ENCODE measurements around the gene LIMCH1. TPM values are rescaled to one million over a fixed set of nuclear protein-coding genes. Genes with fewer than 3 reads are reported as not detected.
A peak's percentile ranks its signal among the peaks of the same experiment; 100 is the strongest.

LIMCH1 gene
- total RNA-seq, 1 donor from 2014 or later: 257 TPM

- DNase-seq (ENCODE audit: low spot score): no peak
- H3K9me3 Mint-ChIP-seq (ENCODE audit: unreplicated experiment): no peaks in the 10 kb centered on the region
Observed at GRCh38 chr4:41679991-41680390, 142.0 kb downstream of the LIMCH1 start.

GRCh38 chr4:41681054-41681453 lies 143.1 kb downstream of the LIMCH1 start:
- Mint-ChIP-seq H3K36me3 (ENCODE audit: low read depth, unreplicated experiment) (peaks cover 85% of the 10 kb centered on the region), H3K9me3 (ENCODE audit: unreplicated experiment) (no peaks in the 10 kb centered on the region), H3K4me3 (ENCODE audit: unreplicated experiment) (peak overlapping the region; percentile 69), H3K27me3 (ENCODE audit: unreplicated experiment) (no peaks in the 10 kb centered on the region), H3K27ac (ENCODE audit: unreplicated experiment) (no peak overlapping the region), H3K4me1 (ENCODE audit: unreplicated experiment) (peaks cover 3% of the 10 kb centered on the region)
- DNase-seq (ENCODE audit: low spot score): no peak
- TF ChIP-seq CTCF (IDR thresholded peaks at IDR 0.05; ENCODE audit: unreplicated experiment): no peak

More at GRCh38 chr4:41679991-41680390, 142.0 kb downstream of the LIMCH1 start:
- TF ChIP-seq CTCF (IDR thresholded peaks at IDR 0.05; ENCODE audit: unreplicated experiment): no peak
- H3K27me3 Mint-ChIP-seq (ENCODE audit: unreplicated experiment): peaks cover 2% of the 10 kb centered on the region
- peaks cover 7% of the 10 kb centered on the region for H3K4me1 Mint-ChIP-seq (ENCODE audit: unreplicated experiment)
- H3K36me3 Mint-ChIP-seq (ENCODE audit: low read depth, unreplicated experiment): peaks cover 81% of the 10 kb centered on the region
- no peak overlapping the region for H3K27ac Mint-ChIP-seq (ENCODE audit: unreplicated experiment)
- no peak overlapping the region for H3K4me3 Mint-ChIP-seq (ENCODE audit: unreplicated experiment)

- no peak overlapping the region for H3K27ac Mint-ChIP-seq (ENCODE audit: unreplicated experiment)
- no peaks in the 10 kb centered on the region for H3K4me1 Mint-ChIP-seq (ENCODE audit: unreplicated experiment)
- TF ChIP-seq CTCF (IDR thresholded peaks at IDR 0.05; ENCODE audit: unreplicated experiment): no peak
Observed at GRCh38 chr4:41683326-41683725, 145.4 kb downstream of the LIMCH1 start.

GRCh38 chr4:41686893-41687292 lies 148.9 kb downstream of the LIMCH1 start:
- no peaks in the 10 kb centered on the region for H3K27me3 Mint-ChIP-seq (ENCODE audit: unreplicated experiment)
- H3K4me3 Mint-ChIP-seq (ENCODE audit: unreplicated experiment): no peak overlapping the region
- TF ChIP-seq CTCF (IDR thresholded peaks at IDR 0.05; ENCODE audit: unreplicated experiment): no peak
- no peak overlapping the region for H3K27ac Mint-ChIP-seq (ENCODE audit: unreplicated experiment)
- H3K9me3 Mint-ChIP-seq (ENCODE audit: unreplicated experiment): no peaks in the 10 kb centered on the region
- no peaks in the 10 kb centered on the region for H3K4me1 Mint-ChIP-seq (ENCODE audit: unreplicated experiment)
- no peak for DNase-seq (ENCODE audit: low spot score)
- H3K36me3 Mint-ChIP-seq (ENCODE audit: low read depth, unreplicated experiment): peaks cover 76% of the 10 kb centered on the region

More at GRCh38 chr4:41683326-41683725, 145.4 kb downstream of the LIMCH1 start:
- Mint-ChIP-seq H3K27me3 (ENCODE audit: unreplicated experiment) (no peaks in the 10 kb centered on the region), H3K36me3 (ENCODE audit: low read depth, unreplicated experiment) (peaks cover 92% of the 10 kb centered on the region), H3K9me3 (ENCODE audit: unreplicated experiment) (no peaks in the 10 kb centered on the region), H3K4me3 (ENCODE audit: unreplicated experiment) (no peak overlapping the region)
- no peak for DNase-seq (ENCODE audit: low spot score)

GRCh38 chr4:41687971-41688370 lies 150.0 kb downstream of the LIMCH1 start:
- Mint-ChIP-seq H3K4me1 (ENCODE audit: unreplicated experiment) (no peaks in the 10 kb centered on the region), H3K27ac (ENCODE audit: unreplicated experiment) (no peak overlapping the region), H3K4me3 (ENCODE audit: unreplicated experiment) (no peak overlapping the region), H3K9me3 (ENCODE audit: unreplicated experiment) (no peaks in the 10 kb centered on the region), H3K27me3 (ENCODE audit: unreplicated experiment) (no peaks in the 10 kb centered on the region), H3K36me3 (ENCODE audit: low read depth, unreplicated experiment) (peaks cover 69% of the 10 kb centered on the region)
- TF ChIP-seq CTCF (IDR thresholded peaks at IDR 0.05; ENCODE audit: unreplicated experiment): no peak
- DNase-seq (ENCODE audit: low spot score): no peak
